GM12864 (cell line): ENCODE results near the gene ARHGAP5.

Experiments
- DNase-seq: peaks from one replicate; pipeline ENCODE4 v3.0.0-alpha.2; 2011; ENCODE audit warnings: low read depth
- H3K4me3 ChIP-seq: 2 replicates; pipeline ENCODE4 v1.5.1; 2011; ENCODE audit warnings: mild to moderate bottlenecking, low read depth, low read length, control low read depth
- CTCF ChIP-seq: IDR thresholded peaks from 2 replicates; pipeline ENCODE4 v1.5.1; 2011; ENCODE audit warnings: low read depth, mild to moderate bottlenecking, moderate library complexity, low read length, control low read depth, inconsistent platforms; ENCODE audit errors: missing control alignments

Gene ARHGAP5

DNA sequence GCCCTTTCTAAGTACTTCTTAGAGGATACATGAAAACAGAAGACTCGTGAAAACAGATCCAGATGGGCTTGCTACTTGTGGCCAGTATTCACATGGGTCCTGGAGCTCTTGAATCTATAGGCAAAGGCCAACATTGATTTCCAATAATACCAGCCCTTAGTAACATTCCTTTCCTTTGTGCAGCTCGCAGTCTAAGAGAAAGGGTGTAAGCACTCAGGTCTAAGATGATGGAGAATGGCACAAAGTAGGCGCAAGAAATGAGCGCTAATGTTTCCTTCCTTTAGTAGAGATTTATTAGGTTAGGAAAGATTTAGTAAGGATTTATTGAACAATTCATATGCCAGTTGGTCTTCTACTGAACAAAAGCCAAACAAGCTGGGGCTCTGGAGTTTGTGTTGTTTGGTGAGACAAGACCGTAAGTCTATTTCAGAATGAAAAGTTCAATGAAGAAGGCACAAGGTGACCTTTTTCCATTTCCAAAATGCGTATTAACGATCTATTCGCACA, 125.4 kb downstream of the ARHGAP5 start:
- no peak for DNase-seq
- H3K4me3 ChIP-seq: peak overlapping the region; percentile 51
- no peak for TF ChIP-seq CTCF

DNA sequence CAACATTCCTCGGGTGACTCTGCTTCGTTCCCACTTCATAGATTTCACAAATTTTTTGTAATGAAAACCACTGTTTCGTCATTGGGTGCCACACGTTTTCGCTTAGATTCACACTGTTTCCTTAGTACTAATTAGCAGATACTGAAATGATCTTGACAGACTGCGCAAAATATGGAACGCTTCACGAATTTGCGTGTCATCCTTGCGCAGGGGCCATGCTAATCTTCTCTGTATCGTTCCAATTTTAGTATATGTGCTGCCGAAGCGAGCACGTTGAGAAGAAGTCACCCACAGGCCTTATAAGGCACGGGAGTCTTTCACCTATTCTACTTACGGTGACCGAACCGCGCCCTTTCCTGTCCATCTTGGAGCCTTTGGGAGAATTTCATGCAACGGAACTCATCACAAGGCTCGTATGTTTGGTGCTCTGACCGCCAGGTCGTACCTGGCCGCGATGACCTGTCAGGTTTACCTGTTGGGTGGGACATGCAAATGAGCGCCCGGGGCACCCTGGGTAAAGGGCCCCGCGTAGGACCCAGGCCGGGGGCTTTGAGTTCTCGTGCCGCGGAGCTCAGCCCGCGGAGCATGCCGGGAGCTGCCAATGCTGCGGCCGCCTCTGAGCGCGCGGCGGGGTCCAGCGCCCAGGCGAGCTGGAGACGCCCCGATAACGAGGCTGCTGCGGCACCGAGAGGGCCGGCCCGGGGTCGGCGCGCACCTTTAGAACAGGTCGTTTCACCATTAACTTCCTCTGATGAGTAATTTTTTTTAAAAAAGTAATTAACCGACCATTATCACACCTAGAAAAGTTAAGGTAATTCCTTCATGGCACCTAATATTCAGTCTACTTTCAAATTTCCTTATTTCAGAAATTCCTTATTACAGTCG, 126.1 kb downstream of the ARHGAP5 start, which contains the start of gene RNU6-8:
RNU6-8 (minus strand) TSS at position 272 of the 885 bp plus-strand sequence.
- DNase-seq: no peak
- peak within 1 kb of the TSS; percentile 55 for H3K4me3 ChIP-seq
- no peak for TF ChIP-seq CTCF

- no peak for TF ChIP-seq CTCF
- peak overlapping the region; percentile 55 for H3K4me3 ChIP-seq
- no peak for DNase-seq
Observed at GRCh38 chr14:32203928-32204357, 126.8 kb downstream of the ARHGAP5 start.

DNA sequence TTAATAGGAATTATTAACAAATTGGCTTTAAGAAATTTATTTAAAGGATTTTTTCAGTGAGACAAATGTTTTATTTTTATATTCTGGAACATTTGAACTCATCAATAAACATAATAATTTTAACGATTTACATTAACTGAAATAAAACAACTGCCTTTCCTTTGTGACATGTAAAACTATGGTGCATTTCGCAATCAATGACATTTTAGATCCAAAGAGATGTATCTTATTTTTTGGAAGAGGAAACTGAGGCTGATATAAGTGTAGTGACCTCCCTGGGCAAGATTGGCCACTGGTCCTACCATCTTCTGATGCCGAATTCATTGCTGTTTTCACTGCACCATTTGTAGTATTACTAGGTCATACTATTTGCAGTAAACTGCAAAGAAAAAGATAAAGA, 128.4 kb downstream of the ARHGAP5 start:
- no peak for DNase-seq
- H3K4me3 ChIP-seq: no peak overlapping the region

DNA sequence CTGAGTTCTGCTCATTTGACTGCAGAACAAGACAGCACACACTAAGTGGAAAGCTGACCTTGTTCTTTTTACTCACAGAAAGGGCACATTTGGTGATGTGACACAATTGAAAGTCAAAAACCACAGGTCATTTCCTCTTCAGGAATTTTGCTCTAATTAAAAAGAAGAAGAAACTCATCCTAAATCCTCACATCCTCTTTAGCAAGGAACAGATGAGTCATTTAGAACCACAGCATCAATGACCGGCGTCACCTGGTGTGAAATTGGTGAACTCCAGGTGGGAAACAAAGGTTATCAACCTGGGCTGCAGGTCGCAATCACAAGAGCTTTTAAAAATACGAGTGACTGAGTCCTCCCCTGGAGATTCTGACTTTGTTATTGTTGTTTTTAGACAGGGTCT, 128.9 kb downstream of the ARHGAP5 start:
- no peak for DNase-seq
- no peak overlapping the region for H3K4me3 ChIP-seq
- peak; percentile 11 for TF ChIP-seq CTCF

More for the DNA sequence above, 128.4 kb downstream of the ARHGAP5 start:
- no peak for TF ChIP-seq CTCF

DNA sequence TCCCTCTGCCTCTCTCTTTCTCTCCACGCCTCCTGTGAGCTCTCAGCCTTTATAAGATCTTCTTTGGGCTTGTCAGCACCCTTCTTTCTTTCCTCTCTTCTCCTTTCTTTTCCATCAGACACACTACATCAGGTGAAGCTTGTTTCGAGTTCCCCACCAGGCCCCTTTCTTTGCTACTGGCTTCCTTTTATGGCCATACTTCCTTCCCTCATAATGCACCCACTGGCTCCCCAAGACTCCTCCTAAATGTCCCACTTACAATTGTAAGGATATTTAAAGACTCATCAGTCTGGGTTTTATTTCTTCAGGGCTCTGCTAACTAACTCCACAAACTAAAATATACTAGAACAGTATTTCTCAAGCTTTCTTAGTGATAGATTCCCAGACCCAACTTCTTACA, 129.4 kb downstream of the ARHGAP5 start:
- no peak for DNase-seq
- H3K4me3 ChIP-seq: no peak overlapping the region
- TF ChIP-seq CTCF: no peak
